H1 (cell line): Measurements from ENCODE around the gene HYDIN. TPM values are rescaled to one million over a fixed set of nuclear protein-coding genes. Genes with fewer than 3 reads are reported as not detected.
A peak's percentile ranks its signal among the peaks of the same experiment; 100 is the strongest.
"Not testable (repeated sequence)": the region's sequence is repeated elsewhere in the genome, so short reads cannot be mapped to it uniquely, and the experiment has no call there.

ENCODE experiments used
- CTCF ChIA-PET: fragments of 300-600 bp; sonication (Branson Sonifier 250); formaldehyde crosslinking; loops from one replicate; lab custom pipeline; 2021; ENCODE audit not compliant: partially characterized antibody; lab: Charles Lee
- POLR2A ChIA-PET: fragments of 300-600 bp; sonication (Branson Sonifier 250); formaldehyde crosslinking; loops from one replicate; lab custom pipeline; 2021; ENCODE audit warnings: inconsistent platforms; ENCODE audit not compliant: partially characterized antibody; lab: Charles Lee
- DNase-seq, 2 experiments: peaks; one replicate each; pipeline versions ENCODE4 v3.0.0 to v3.0.0-alpha.2; 2010 to 2022; ENCODE audit warnings: low spot score in 2 of 2, low read depth in 1 of 2, mixed read lengths in 1 of 2
- FAIRE-seq: peaks from 2 replicates; lab custom pipeline; 2011; peaks lifted over from hg19 to GRCh38; lab: Jason Lieb, UNC
- H2AFZ ChIP-seq: 2 replicates; pipeline ENCODE4 v1.8.1; 2012; ENCODE audit warnings: low read length, inconsistent platforms
- H2AK5ac ChIP-seq: 2 replicates; pipeline ENCODE4 v1.6.1; 2013; ENCODE audit warnings: low read depth, low read length
- H2BK120ac ChIP-seq: replicated peaks from 2 replicates; pipeline ENCODE3; 2013; ENCODE audit warnings: low read depth, low read length, inconsistent platforms
- H2BK12ac ChIP-seq: 2 replicates; pipeline ENCODE4 v1.6.1; 2013; ENCODE audit warnings: low read depth, low read length
- H2BK15ac ChIP-seq: 2 replicates; pipeline ENCODE4 v1.6.1; 2013; ENCODE audit warnings: low read length
- H2BK20ac ChIP-seq: 2 replicates; pipeline ENCODE4 v1.6.1; 2013; ENCODE audit warnings: low read length
- H2BK5ac ChIP-seq: 2 replicates; pipeline ENCODE4 v1.6.1; 2013; ENCODE audit warnings: low read depth, low read length
- H3K14ac ChIP-seq: 2 replicates; pipeline ENCODE4 v1.6.1; 2013; ENCODE audit warnings: inconsistent platforms; ENCODE audit not compliant: insufficient read length
- H3K18ac ChIP-seq: 2 replicates; pipeline ENCODE4 v1.6.1; 2013; ENCODE audit warnings: low read length; ENCODE audit errors: extremely low read depth
- H3K23ac ChIP-seq: 2 replicates; pipeline ENCODE4 v1.6.1; 2013; ENCODE audit warnings: inconsistent platforms; ENCODE audit not compliant: insufficient read length
- H3K23me2 ChIP-seq: 2 replicates; pipeline ENCODE4 v1.6.1; 2013; ENCODE audit warnings: low read depth, low read length
- H3K27ac ChIP-seq: 2 replicates; pipeline ENCODE4 v1.6.1; 2011; ENCODE audit warnings: low read depth, low read length, inconsistent platforms
- H3K27me3 ChIP-seq, 4 experiments: replicated peaks in 1 of 4; 1 replicate in 1 of 4; 2 replicates in 3 of 4; pipeline versions ENCODE4 v1.6.1 to v1.8.1; 2011 to 2013; ENCODE audit warnings: low read length in 3 of 4, mild to moderate bottlenecking in 3 of 4, inconsistent platforms in 2 of 4, mixed read lengths in 2 of 4, moderate library complexity in 1 of 4; ENCODE audit not compliant: control insufficient read depth in 3 of 4, insufficient read depth in 3 of 4; ENCODE audit errors: extremely low read depth in 1 of 4
- H3K36me3 ChIP-seq, 4 experiments: 2 replicates each; pipeline versions ENCODE4 v1.6.1 to v1.8.1; 2011 to 2013; ENCODE audit warnings: mild to moderate bottlenecking in 4 of 4, low read length in 3 of 4, moderate library complexity in 2 of 4, control low read depth in 1 of 4, inconsistent platforms in 1 of 4; ENCODE audit not compliant: insufficient read depth in 4 of 4, control insufficient read depth in 2 of 4
- H3K4ac ChIP-seq: replicated peaks from 2 replicates; pipeline ENCODE3; 2013; ENCODE audit warnings: low read length, low read depth, mixed read lengths, inconsistent platforms; ENCODE audit not compliant: insufficient read length
- H3K4me1 ChIP-seq, 4 experiments: replicated peaks in 1 of 4; 1 replicate in 1 of 4; 2 replicates in 3 of 4; pipeline versions ENCODE4 v1.6.1 to v1.8.1; 2011 to 2013; ENCODE audit warnings: low read length in 3 of 4, inconsistent platforms in 2 of 4, mixed read lengths in 1 of 4; ENCODE audit not compliant: insufficient read depth in 4 of 4, control insufficient read depth in 3 of 4
- H3K4me2 ChIP-seq, 2 experiments: 2 replicates each; pipeline versions ENCODE4 v1.6.1 to v1.8.1; 2011 to 2013; ENCODE audit warnings: low read depth in 2 of 2, low read length in 2 of 2, control low read depth in 1 of 2, inconsistent platforms in 1 of 2, mild to moderate bottlenecking in 1 of 2; ENCODE audit not compliant: insufficient read depth in 1 of 2
- H3K4me3 ChIP-seq, 4 experiments: fragments of 200-600, 300-600 bp in 1 of 4; sonication (generic), shearing (Covaris generic), sonication (Bioruptor Twin) in 1 of 4; 2 replicates each; pipeline versions ENCODE4 v1.5.1 to v1.8.1; 2011 to 2016; ENCODE audit warnings: low read length in 4 of 4, low read depth in 3 of 4, control low read depth in 2 of 4, inconsistent platforms in 2 of 4, mild to moderate bottlenecking in 2 of 4, mixed read lengths in 1 of 4, moderate library complexity in 1 of 4; ENCODE audit not compliant: insufficient read depth in 2 of 4; ENCODE audit errors: extremely low read depth in 1 of 4
- H3K56ac ChIP-seq: replicated peaks from 2 replicates; pipeline ENCODE3; 2013; ENCODE audit warnings: low read depth, mild to moderate bottlenecking, mixed read lengths, low read length, inconsistent platforms; ENCODE audit not compliant: insufficient read length
- H3K79me1 ChIP-seq: 2 replicates; pipeline ENCODE4 v1.6.1; 2013; ENCODE audit warnings: low read depth, low read length, control low read depth
- H3K79me2 ChIP-seq, 2 experiments: 2 replicates each; pipeline versions ENCODE4 v1.6.1 to v1.8.1; 2012 to 2013; ENCODE audit warnings: low read length in 2 of 2, mild to moderate bottlenecking in 2 of 2, inconsistent platforms in 1 of 2; ENCODE audit not compliant: insufficient read depth in 2 of 2, control insufficient read depth in 1 of 2
- H3K9ac ChIP-seq, 4 experiments: replicated peaks in 1 of 4; 1 replicate in 1 of 4; 2 replicates in 3 of 4; pipeline versions ENCODE4 v1.6.1 to v1.8.1; 2011 to 2013; ENCODE audit warnings: low read depth in 3 of 4, low read length in 3 of 4, control low read depth in 2 of 4, mild to moderate bottlenecking in 2 of 4, moderate library complexity in 2 of 4, inconsistent platforms in 1 of 4; ENCODE audit errors: extremely low read depth in 1 of 4
- H3K9me3 ChIP-seq, 2 experiments: 2 replicates each; pipeline versions ENCODE4 v1.6.1 to v1.8.1; 2012 to 2013; ENCODE audit warnings: mild to moderate bottlenecking in 2 of 2, moderate library complexity in 2 of 2, control low read depth in 1 of 2, inconsistent platforms in 1 of 2, low read depth in 1 of 2, low read length in 1 of 2, mixed read lengths in 1 of 2; ENCODE audit not compliant: insufficient read depth in 2 of 2
- H4K20me1 ChIP-seq, 2 experiments: replicated peaks in 1 of 2; 2 replicates each; pipeline versions ENCODE3 to v1.8.1; 2011 to 2013; ENCODE audit warnings: inconsistent platforms in 2 of 2, low read length in 2 of 2, mild to moderate bottlenecking in 1 of 2; ENCODE audit not compliant: insufficient read depth in 2 of 2, control insufficient read depth in 1 of 2
- H4K5ac ChIP-seq: 2 replicates; pipeline ENCODE4 v1.6.1; 2013; ENCODE audit warnings: low read length, low read depth, mixed read lengths, inconsistent platforms; ENCODE audit not compliant: insufficient read length
- H4K8ac ChIP-seq: 2 replicates; pipeline ENCODE4 v1.8.0; 2013; ENCODE audit warnings: mild to moderate bottlenecking, moderate library complexity, low read length, inconsistent platforms; ENCODE audit not compliant: insufficient read depth; ENCODE audit errors: extremely low read depth
- H4K91ac ChIP-seq: replicated peaks from 2 replicates; pipeline ENCODE3; 2013; ENCODE audit warnings: low read length, mixed read lengths, inconsistent platforms; ENCODE audit not compliant: insufficient read length
- WGBS, 2 experiments: shearing (Covaris generic) in 1 of 2; methylation state at CpG; one replicate each; pipeline versions ENCODE4 v1.1.6 to v1.1.7; 2013 to 2015; ENCODE audit warnings: low lambda C conversion rate in 2 of 2, mixed read lengths in 2 of 2, inconsistent platforms in 1 of 2, low coverage in 1 of 2, missing lambda C conversion rate in 1 of 2; ENCODE audit not compliant: insufficient replicate concordance in 2 of 2, insufficient coverage in 1 of 2, insufficient read length in 1 of 2; ENCODE audit errors: extremely low coverage in 1 of 2, missing lambda C conversion rate in 1 of 2; 5-methylcytosine and 5-hydroxymethylcytosine counted together
- polyA plus RNA-seq, 7 experiments: library from polyadenylated mRNA; depleted of rRNA in 3 of 7; stranded (reverse) in 5 of 7; unstranded in 2 of 7; fragments of >200 nt in 5 of 7; fragments of 200-250 nt in 2 of 7; gene quantifications; 1 replicate in 5 of 7; 2 replicates in 1 of 7; 4 replicates in 1 of 7; pipeline versions ENCODE4 v1.2.1 to v1.2.3, GENCODE V29; 2011 to 2013; ENCODE audit warnings: missing spikeins in 2 of 7, mixed read lengths in 2 of 7
- total RNA-seq: library from RNA; stranded (reverse); fragmentation: NEBNext Ultra II Directional; extraction: Animal tissue kit (Norgen Biotek cat#: 25700); gene quantifications from 2 replicates; pipeline ENCODE4 v1.2.1, GENCODE V29; 2021

HYDIN gene
- total and polyA plus RNA-seq, 2 of the 8 experiments (the other 6 are each of a cell fraction or from before 2014, with no cell fraction given): 1.1 to 1.8 TPM

DNA sequence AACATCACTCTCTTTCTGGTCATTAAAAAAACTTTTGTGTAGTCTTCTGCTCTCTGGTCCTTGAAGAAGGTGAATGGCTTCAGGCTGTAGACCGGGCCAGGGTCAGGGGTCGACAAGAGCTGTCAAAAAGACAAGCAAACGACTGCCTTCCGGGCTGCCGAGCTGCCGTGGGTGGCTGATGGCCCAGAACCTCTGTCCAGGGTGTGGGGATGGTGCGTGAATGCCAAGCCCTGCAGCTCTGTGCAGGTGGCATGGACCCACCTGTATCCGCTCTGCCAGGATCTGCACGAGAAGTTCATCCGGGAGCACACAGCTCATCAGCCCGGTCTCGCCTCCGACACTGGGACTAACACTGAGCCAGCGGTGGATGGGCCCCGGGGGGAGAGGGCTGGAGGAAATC lies 287.0 kb downstream of the HYDIN start:
- FAIRE-seq, H3K23me2 ChIP-seq, H4K5ac ChIP-seq, H4K91ac ChIP-seq, H3K9ac ChIP-seq, H3K23ac ChIP-seq, H3K36me3 ChIP-seq, H4K20me1 ChIP-seq, H2BK5ac ChIP-seq, H3K79me1 ChIP-seq, H3K56ac ChIP-seq, DNase-seq, H3K4me2 ChIP-seq, POLR2A ChIA-PET, H3K4me1 ChIP-seq, H2BK120ac ChIP-seq, H2AK5ac ChIP-seq, H3K27ac ChIP-seq, H2BK12ac ChIP-seq, H4K8ac ChIP-seq, H2AFZ ChIP-seq, H3K27me3 ChIP-seq, H2BK15ac ChIP-seq, H3K4ac ChIP-seq, H3K79me2 ChIP-seq, H3K4me3 ChIP-seq, H3K14ac ChIP-seq, H3K9me3 ChIP-seq, H3K18ac ChIP-seq: not testable (repeated sequence)
- CTCF ChIA-PET: interaction anchor here (1.1 kb wide), 1 partner anchor 368 kb away, joined by 3 read pairs; no protein-coding TSS in a partner anchor
- WGBS, 2 experiments: 92% methylated on average over 15 of the region's 15 CpGs; no CpG with 5 or more reads in 1 of the 2 experiments
- 0 out of 2 replicates have a peak overlapping the region, but pooled peaks have one; percentile 43 for H2BK20ac ChIP-seq

- H4K5ac ChIP-seq, H2BK15ac ChIP-seq, H4K8ac ChIP-seq, H4K91ac ChIP-seq, H3K4me1 ChIP-seq, FAIRE-seq, H3K23me2 ChIP-seq, H3K23ac ChIP-seq, H2BK12ac ChIP-seq, H3K27me3 ChIP-seq, H3K14ac ChIP-seq, H3K9ac ChIP-seq, CTCF ChIA-PET, H3K4me3 ChIP-seq, H2AFZ ChIP-seq, H3K9me3 ChIP-seq, H2BK5ac ChIP-seq, H3K27ac ChIP-seq, H3K79me2 ChIP-seq, H3K56ac ChIP-seq, H3K18ac ChIP-seq, H3K79me1 ChIP-seq, H3K36me3 ChIP-seq, H2AK5ac ChIP-seq, H3K4ac ChIP-seq, H4K20me1 ChIP-seq, H2BK20ac ChIP-seq, H2BK120ac ChIP-seq, POLR2A ChIA-PET, H3K4me2 ChIP-seq, DNase-seq: not testable (repeated sequence)
- WGBS, 2 experiments: 95% methylated on average over 3 of the region's 7 CpGs; no CpG with 5 or more reads in 1 of the 2 experiments
Observed at GRCh38 chr16:70939690-70940359, 290.7 kb downstream of the HYDIN start.
